HL-60 (cell line): ENCODE measurements around the gene MAGEF1.

ENCODE experiments used
- DNase-seq, 2 experiments: peaks; one replicate each; pipeline ENCODE4 v3.0.0-alpha.2; 2010 to 2020; ENCODE audit warnings: low read depth in 1 of 2, low spot score in 1 of 2
- H3K27ac ChIP-seq: fragments of 250-450 bp; sonication (Bioruptor Pico); replicated peaks from 2 replicates; pipeline ENCODE4 v1.5.1; 2020; ENCODE audit warnings: mild to moderate bottlenecking, moderate library complexity
- H3K27me3 ChIP-seq: fragments of 250-450 bp; sonication (Bioruptor Pico); 2 replicates; pipeline ENCODE4 v1.5.1; 2021; ENCODE audit warnings: mild to moderate bottlenecking, moderate library complexity; ENCODE audit not compliant: insufficient read depth, poor library complexity, severe bottlenecking
- H3K4me3 ChIP-seq: replicated peaks from 2 replicates; pipeline ENCODE4 v1.5.1; 2011; ENCODE audit warnings: mild to moderate bottlenecking, control low read depth, low read length; ENCODE audit not compliant: insufficient read depth
- GABPA ChIP-seq: IDR thresholded peaks from 2 replicates; pipeline ENCODE4 v1.6.1; 2012; ENCODE audit warnings: low read depth
- POLR2AphosphoS5 ChIP-seq: IDR thresholded peaks from 2 replicates; pipeline ENCODE4 v1.6.1; 2012; ENCODE audit warnings: low read depth
- SPI1 ChIP-seq: IDR thresholded peaks from 2 replicates; pipeline ENCODE4 v1.6.1; 2012; ENCODE audit warnings: low read depth, mild to moderate bottlenecking, borderline replicate concordance
- TF ChIP-seq, protein P1 (sequence below): IDR thresholded peaks from 2 replicates; pipeline ENCODE4 v1.6.1; 2012; ENCODE audit warnings: low read depth; ENCODE audit not compliant: insufficient replicate concordance
- TF ChIP-seq, protein P2 (sequence below): IDR thresholded peaks from one replicate; pipeline ENCODE4 v1.5.1; 2011; ENCODE audit warnings: low read length, control low read depth, inconsistent platforms; ENCODE audit not compliant: insufficient read depth

The MAGEF1 gene

DNA sequence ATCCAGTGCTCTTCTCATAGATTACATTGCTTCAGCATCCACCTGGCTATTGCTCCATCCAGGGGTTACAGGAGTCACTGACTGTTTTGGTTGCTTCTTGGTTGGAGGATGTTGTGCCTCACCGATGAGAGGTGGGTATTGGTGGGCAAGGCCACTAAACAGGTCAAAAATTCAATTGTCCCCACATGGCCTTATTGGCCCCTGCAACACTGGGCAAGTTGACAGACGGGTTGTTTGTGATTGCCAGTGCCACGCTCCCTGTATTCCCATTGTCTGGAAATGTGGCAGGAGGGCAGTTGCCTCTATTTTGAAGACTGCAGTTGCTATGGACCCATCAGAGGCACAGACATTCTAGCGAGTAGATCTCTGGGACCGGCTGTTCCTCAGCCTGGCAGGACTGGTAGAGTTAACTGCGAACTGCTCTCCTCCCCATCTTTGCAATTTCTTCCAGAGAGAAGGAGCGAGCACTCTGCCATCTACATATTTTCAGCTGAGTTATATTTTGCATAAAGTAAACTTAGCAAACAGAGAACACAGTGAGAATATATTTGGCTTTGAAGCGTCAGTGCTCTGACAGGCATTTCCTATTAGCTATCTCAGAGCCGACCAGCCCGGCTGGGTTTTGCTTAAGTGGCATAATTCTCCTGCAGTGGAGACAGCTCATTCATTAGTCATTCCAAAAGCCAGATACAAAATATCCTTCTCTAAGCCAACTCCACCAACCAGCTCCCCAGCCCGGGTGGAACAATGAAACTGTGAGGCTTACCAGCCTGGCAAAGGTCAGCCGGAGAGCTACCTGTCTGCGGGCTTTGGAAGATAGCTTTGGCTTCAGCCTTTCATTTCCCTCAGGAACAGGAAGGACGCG is 26.0 kb upstream of the MAGEF1 start:
- Histone ChIP-seq H3K4me3 (no peak overlapping the region), H3K27ac (no peak overlapping the region), H3K27me3 (no peaks in the 10 kb centered on the region)
- no peak for DNase-seq
- no peak for TF ChIP-seq SPI1
- TF ChIP-seq, protein P1, sequence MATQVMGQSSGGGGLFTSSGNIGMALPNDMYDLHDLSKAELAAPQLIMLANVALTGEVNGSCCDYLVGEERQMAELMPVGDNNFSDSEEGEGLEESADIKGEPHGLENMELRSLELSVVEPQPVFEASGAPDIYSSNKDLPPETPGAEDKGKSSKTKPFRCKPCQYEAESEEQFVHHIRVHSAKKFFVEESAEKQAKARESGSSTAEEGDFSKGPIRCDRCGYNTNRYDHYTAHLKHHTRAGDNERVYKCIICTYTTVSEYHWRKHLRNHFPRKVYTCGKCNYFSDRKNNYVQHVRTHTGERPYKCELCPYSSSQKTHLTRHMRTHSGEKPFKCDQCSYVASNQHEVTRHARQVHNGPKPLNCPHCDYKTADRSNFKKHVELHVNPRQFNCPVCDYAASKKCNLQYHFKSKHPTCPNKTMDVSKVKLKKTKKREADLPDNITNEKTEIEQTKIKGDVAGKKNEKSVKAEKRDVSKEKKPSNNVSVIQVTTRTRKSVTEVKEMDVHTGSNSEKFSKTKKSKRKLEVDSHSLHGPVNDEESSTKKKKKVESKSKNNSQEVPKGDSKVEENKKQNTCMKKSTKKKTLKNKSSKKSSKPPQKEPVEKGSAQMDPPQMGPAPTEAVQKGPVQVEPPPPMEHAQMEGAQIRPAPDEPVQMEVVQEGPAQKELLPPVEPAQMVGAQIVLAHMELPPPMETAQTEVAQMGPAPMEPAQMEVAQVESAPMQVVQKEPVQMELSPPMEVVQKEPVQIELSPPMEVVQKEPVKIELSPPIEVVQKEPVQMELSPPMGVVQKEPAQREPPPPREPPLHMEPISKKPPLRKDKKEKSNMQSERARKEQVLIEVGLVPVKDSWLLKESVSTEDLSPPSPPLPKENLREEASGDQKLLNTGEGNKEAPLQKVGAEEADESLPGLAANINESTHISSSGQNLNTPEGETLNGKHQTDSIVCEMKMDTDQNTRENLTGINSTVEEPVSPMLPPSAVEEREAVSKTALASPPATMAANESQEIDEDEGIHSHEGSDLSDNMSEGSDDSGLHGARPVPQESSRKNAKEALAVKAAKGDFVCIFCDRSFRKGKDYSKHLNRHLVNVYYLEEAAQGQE, result no peak
- TF ChIP-seq, protein P2, sequence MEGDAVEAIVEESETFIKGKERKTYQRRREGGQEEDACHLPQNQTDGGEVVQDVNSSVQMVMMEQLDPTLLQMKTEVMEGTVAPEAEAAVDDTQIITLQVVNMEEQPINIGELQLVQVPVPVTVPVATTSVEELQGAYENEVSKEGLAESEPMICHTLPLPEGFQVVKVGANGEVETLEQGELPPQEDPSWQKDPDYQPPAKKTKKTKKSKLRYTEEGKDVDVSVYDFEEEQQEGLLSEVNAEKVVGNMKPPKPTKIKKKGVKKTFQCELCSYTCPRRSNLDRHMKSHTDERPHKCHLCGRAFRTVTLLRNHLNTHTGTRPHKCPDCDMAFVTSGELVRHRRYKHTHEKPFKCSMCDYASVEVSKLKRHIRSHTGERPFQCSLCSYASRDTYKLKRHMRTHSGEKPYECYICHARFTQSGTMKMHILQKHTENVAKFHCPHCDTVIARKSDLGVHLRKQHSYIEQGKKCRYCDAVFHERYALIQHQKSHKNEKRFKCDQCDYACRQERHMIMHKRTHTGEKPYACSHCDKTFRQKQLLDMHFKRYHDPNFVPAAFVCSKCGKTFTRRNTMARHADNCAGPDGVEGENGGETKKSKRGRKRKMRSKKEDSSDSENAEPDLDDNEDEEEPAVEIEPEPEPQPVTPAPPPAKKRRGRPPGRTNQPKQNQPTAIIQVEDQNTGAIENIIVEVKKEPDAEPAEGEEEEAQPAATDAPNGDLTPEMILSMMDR, result no peak
- TF ChIP-seq GABPA, result no peak
- TF ChIP-seq POLR2AphosphoS5, result no peak

DNA sequence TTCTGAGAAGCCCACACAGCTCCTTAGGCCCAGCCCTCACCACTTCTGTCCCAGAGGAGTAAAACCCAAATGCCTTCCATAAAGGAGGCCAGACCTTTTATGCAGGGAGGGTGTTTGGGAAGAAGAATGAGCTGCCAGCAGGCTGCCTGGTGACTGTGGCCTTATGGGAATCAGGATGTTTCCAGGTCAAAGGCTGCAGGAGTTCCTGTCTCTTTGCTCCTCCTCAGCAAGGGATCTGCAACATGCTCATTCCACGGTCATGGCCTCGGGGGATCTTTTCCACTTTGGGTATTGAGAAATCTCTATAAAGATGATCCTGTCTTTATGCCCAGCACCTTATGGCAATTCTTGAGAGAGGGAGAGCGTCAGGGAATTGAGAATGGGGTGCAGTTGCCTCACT is 25.2 kb upstream of the MAGEF1 start:
- Histone ChIP-seq H3K27ac (no peak overlapping the region), H3K27me3 (no peaks in the 10 kb centered on the region), H3K4me3 (no peak overlapping the region)
- TF ChIP-seq, protein P1, result no peak
- TF ChIP-seq POLR2AphosphoS5 (no peak), GABPA (no peak), SPI1 (no peak)
- TF ChIP-seq, protein P2, result no peak
- no peak for DNase-seq

DNA sequence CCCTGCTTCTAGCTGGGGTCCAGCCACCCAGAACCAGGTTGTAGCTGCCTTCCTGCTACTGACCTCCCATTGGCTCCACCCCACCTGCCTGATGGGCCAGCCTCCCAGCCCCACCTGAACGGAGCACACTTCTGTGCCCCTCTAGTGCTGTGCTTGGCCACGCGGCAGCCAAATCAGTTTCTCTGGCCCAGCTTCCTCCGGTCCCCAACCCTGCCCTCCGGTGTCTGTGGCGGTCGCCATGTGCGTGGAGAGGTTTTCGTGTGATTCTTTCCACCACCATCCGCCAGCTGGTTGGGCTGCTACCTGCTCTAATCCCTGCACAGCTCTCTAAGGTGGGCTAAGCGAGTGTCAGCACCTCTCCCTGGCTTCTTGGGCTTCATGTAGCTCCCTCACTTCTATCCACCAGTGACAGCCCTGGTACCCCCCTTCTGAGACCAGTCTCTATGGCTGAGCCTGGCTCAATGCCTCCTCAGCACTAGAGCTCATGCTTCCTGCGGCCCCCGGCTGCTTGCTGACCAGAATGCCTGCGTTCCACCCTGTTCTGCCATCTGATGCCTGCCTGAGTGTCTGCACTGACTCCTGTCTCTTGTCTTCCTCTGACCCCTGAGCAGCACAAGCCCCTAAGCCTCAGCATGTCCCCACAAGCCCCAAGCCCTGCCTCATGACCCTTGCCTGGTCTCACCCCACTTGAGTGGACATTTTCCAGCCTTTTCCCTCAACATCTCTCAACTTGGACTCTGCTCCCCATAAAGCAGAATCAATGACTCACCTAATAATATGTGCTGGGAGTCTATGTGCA is 23.2 kb upstream of the MAGEF1 start:
- Histone ChIP-seq H3K4me3 (no peak overlapping the region), H3K27ac (no peak overlapping the region), H3K27me3 (no peaks in the 10 kb centered on the region)
- no peak for TF ChIP-seq GABPA
- TF ChIP-seq, protein P2, result no peak
- no peak for TF ChIP-seq SPI1
- no peak for TF ChIP-seq POLR2AphosphoS5
- TF ChIP-seq, protein P1, result no peak
- no peak for DNase-seq
